Putamen (tissue), 1 donor: ENCODE data around the gene CIT.
"Not testable (repeated sequence)": the region's sequence is repeated elsewhere in the genome, so short reads cannot be mapped to it uniquely, and the experiment has no call there.

Experiments
- DNase-seq: peaks from one replicate; pipeline ENCODE4 v3.0.0-alpha.2; 2016; ENCODE audit warnings: low spot score

Gene CIT

DNA sequence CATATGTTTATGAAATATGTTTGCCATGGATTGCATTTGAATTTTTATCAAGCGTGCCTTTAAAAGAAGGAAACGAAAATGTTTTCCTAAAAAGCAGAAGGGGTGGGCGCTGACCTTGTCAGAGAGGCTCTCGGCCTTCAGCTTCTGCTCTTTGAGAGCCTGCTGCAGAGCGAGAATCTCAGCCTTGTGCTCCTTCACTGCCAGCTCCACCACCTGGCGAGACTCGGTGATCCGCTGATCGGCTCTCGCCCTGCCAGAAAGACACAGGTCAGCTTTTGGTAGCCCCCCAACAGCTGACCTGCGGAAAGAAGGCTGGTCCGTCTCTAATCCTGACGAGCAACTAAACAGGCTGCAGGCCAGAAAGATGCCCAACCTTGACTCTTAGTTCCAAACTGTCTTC, 146.7 kb downstream of the CIT start:
- DNase-seq: no peak

DNA sequence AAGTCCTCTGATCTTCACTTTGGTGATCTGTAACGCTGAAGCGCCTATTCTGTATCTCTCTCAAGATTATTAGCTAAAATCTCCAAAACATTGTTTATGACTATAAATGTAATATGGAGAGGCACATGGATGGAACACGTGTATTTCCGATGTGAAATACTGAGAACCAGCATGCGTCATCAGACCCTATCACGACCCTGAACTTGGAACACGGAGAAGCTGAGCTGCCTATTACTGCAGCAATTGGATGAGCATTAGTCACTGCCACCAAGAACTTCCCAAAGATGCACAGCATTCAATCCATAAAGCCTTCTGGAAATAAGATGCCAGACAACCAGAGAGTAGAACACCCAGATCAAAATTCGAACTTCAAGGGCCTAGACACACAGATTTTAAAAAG, 147.2 kb downstream of the CIT start:
- DNase-seq: no peak

DNA sequence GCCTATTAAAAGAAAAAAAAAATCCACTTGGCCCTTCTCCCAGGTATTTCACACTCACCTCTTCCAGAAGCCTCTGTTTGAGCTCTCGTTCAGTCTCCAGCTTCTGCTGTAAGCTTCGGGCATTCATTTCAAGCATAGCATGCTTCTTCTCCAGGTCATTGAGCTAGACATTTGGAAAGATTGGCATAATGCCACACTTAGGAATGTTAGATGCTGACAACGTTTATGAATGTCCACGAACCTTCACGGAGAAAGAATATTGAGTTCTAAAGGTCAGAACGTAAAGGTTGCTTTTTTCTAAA, 148.7 kb downstream of the CIT start:
- DNase-seq: no peak

DNA sequence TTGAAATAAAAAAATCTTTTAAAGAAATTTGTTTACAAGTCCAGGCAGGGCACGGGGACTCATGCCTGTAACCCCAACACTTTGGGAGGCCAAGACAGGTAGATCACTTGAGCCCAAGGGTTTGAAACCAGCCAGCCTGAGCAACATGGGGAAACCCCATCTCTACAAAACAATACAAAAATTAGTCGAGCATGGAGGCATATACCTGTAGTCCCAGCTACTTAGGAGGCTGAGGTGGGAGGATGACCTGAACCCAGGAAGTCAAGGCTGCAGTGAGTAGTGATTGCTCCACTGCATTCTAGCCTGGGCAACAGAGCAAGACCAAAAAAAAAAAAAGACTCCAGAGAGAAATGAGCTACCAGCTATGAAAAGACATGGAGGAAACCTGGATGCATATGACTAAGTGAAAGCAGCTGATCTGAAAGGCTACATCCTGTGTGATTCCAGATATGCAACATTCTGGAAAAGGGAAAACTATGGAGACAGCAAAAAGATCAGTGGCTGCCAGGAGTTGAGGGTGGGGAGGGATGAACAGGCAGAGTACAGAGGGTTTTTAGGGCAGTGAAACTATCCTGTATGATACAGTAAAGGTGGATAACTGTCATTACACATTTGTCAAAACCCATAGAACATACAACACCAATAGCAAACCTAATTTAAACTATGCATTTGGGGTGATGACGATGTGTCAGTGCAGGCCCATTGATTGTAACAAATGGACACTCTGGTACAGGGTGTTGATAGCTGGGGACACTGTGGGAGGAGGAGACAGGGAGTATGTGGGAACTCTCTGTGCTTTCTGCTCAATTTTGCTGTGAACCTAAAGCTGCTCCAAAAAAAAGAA, 149.3 kb downstream of the CIT start:
- no peak for DNase-seq

DNA sequence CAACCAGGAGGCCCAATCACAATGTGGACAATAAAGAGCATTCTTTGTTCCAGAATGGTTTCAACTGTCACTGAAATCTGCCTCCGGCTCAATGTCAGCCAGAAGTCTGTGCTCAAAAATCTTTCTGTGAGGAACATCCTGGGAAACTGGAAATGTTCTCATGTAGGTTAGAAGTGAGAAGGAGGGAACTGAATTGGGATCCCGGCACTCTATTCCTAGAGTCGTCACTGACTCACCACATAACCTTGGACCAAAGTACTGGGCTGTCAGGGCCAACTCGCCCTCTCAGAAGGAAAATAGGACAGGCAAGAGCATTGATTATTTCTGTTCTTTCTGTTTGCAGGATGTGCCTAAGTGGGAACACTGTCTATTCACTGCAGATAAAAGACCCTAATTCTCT, 151.6 kb downstream of the CIT start:
- DNase-seq: no peak

DNA sequence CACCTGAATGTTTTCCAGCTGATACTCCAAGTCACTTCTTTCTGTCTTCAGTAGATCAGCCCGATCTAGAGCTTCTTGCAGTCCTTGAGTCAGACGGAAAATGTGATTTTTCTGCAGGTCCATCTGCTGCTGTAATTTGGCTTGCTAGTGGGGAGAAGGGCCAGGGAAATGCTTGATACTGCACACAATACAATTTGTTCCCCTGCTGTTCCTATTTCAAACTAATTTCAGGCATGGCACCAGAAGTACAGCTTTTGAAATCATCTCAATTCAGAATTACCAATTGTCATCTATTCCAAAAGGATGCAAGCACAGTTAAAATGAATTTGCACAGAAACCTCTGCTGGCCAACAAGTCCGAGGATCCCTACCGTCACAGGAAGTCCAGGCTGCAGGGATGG, 155.8 kb downstream of the CIT start:
- no peak for DNase-seq

DNA sequence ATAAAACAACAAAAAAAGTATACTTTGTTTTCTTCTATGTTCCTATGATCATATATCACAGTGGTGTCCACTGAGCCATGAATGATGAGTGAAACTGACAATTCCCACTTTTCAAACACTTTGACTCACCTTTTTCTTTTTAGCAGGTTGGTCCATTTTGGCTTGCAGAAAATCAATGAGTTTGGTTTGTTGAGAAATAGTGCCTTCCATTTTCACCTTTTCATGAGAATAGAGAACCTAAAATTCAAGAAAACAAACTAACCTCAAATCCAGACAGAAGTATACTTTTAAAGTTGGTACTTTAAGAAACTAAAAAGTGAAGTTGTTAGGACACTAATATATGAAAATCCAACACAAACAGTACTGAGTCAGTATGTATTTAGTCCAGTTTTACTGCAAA, 156.8 kb downstream of the CIT start:
- DNase-seq: no peak

DNA sequence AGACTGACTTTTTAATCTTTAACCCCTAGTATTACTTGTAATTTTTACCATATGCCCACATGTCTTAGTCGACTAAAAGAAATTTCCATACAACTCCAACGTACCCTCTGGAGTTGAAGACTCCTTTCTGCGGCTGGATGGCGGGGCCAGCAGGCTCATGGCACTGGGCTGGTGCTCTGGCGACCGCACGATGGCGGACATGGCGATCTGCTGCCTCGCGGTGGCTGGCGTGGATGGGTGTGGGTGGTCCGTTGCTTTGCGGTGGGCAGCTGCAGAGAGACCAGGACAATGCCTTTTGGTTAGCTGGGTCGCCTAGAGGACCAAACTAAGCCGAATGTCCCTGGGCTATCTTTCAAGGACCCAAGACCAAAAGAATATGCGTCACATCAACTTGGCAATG, 159.0 kb downstream of the CIT start:
- DNase-seq: no peak

DNA sequence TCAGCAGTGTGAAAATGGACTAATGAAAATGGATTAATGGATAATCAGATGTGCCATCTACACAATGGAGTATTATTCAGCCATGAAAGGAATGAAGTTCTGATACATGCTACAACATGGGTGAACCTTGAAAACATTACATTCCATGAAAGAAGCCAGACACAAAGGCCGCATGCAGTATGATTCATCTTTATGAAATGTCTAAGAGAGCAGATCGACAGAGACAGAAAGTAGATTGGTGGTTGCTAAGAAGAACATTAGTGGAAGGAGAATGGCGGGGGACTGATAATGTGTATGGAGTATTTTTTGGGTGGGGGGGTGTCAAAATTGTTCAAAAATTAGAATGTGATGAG, 161.9 kb downstream of the CIT start:
- DNase-seq: no peak

DNA sequence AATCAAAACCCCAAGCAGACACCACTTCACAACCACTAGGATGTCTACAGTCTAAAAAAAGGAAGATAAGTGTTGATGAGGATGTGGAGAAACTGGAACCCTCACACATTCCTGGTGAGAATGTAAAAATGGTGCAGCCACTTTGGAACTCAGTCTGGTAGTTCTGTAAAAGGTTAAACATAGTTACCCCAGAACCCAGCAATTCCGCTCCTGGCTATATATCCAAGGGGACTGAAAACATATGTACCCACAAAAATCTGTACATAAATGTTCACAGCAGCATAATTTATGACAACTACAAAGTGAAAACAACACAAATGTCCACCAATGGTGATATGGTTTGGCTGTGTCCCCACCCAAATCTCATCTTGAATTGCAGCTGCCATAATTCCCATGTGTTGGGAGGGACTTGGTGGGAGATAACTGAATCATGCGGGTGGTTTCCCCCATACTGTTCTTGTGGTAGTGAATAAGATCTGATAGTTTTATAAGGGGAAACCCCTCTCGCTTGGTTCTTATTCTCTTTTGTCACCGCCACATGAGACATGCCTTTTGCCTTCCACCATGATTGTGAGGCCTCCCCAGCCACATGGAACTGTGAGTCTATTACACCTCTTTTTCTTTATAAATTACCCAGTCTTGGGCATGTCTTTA, 162.4 kb downstream of the CIT start:
- no peak for DNase-seq

DNA sequence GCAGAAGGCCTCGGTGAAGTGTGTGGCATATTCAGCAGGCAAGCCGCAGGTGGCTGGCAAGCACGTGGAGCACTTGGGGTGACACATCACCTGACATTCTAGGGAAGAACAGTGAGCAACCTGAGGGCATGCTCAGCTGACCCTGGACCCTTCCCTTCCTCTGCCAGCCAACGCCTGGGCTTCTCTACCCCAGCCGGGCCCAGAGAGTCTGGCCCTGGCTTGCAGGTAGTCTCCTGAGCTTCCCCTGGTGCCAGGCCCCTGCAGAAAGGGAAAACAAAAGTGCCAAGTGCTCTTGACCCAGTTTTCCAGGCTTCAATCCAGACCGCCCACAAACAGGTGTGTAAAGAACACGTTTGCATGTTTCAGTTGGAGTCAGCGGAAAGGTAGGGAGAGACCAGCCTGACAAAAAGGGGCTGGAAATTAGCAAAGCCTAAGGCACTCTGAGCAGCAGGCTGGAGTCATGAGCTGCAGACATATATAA, 163.5 kb downstream of the CIT start:
- peak; percentile 78 for DNase-seq

DNA sequence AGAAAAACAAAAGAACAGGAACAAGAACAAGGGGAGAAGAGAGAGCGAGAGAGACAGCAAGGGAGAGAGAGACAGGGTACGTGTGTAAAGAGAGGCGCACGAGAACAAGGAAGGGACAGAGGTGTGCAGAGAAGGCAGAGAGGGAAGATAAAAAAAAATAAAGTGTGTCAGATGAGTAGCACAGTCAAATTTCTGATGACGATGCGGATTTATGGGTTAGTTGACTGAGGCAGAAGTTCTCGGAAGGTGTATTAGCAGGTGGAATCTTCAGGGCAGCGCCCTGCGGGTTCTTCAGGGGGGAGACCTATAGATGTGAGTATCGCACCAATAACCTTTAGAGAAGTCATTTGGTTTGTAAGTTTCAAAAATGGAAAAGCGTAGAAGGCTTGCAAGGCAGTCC, 164.4 kb downstream of the CIT start:
- DNase-seq: no peak

DNA sequence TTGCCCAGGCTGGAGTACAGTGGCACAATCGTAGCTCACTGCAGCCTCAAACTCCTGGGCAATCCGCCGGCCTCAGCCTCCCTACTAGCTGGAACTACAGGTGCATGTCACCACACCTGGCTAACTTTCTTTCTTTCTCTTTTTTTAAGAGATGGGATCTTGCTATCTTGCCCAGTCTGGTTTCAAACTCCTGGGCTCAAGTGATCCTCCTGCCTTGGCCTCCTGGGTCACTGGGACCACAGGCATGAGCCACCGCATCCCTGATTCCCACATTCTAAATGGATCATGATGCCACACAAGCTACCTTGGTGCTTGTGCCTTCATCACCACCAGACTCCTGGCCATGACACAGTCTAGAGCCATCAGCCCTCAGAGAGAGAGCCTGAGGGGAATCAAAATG, 165.4 kb downstream of the CIT start:
- DNase-seq: no peak

DNA sequence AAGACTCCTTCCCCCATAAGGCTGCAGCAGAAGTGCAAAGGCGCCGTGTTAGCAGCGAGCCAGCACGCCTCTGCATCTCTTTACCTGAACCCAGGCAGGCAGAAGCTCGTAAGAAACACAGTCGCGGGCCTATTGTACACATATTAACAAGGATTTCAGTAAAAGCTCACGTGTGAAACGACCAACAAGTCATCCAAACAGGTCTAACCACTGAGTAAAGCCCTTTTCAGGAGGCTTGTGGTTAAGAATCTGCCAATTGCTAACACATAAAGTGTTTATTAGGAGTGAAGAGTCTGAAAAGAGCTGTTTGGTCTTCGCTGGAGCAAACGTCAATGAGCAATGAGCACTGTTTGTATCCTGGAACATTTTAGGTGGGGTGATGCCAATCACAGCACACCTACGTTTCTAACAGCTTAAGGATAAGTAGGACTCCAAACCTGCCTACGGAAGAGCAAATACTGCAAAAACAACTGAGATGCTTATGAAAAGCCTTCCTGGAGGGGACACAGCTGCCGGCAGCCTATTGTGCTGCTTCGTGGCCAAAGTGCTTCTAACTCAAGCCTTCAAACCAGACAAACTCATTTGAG, 166.1 kb downstream of the CIT start:
- peak; percentile 81 for DNase-seq

DNA sequence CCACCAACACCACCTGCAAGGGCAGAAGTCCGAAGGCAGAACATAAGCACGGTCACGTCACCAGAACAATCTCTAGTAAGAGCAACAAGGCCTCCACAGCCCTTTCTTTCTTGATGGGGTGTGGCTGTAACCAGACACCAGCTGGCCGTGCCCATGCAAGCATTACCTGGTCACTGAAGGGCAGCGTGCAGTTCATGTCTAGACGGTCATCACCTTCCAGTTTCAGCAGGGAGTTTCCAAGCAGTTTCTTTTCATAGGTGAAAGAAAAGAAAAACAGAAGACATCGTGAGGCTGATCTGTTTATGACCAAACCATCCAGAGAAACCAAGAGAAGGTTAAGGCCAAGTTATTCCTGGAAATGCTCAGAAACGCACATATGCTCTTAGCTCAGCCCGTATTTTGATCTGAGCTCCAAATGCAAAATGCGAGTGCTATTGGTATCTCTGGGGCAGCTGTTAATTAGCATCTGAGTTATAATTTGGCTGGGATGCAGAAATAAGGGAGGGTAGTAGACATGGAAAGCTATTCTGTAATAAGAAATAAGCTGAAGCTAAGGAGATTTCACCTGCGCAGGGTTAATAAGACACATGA, 166.7 kb downstream of the CIT start:
- no peak for DNase-seq

DNA sequence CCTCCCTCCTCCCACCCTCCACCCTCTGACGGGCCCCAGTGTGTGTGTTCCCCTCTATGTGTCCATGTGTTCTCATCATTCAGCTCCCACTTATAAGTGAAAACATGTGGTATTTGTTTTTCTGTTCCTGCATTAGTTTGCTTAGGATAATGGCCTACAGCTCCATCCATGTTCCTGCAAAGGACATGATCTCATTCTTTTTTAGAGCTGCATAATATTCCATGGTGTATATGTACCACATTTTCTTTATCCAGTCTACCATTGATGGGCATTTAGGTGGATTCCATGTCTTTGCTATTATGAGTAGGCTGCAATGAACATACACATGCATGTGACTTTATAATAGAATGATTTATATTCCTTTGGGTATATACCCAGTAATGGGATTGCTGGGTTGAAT, 170.7 kb downstream of the CIT start:
- DNase-seq: not testable (repeated sequence)

DNA sequence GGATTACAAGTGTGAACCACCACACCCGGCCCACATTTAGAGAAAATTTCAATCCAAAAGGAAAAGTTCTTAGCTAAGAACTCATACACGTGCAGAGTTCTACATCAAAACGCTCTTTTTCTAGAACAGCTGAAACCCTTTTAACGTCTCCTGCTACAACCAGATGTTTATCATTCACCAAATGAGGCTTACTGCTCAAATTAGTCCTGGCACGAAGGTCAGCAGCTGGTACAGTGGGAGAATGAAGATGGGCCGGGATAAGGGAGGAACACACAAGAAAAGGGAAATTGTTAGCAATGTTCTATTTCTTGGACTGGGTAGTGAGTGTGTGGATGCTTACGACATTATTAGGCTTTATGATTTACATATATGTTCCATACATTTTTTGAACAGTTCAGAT, 171.9 kb downstream of the CIT start:
- DNase-seq: no peak

DNA sequence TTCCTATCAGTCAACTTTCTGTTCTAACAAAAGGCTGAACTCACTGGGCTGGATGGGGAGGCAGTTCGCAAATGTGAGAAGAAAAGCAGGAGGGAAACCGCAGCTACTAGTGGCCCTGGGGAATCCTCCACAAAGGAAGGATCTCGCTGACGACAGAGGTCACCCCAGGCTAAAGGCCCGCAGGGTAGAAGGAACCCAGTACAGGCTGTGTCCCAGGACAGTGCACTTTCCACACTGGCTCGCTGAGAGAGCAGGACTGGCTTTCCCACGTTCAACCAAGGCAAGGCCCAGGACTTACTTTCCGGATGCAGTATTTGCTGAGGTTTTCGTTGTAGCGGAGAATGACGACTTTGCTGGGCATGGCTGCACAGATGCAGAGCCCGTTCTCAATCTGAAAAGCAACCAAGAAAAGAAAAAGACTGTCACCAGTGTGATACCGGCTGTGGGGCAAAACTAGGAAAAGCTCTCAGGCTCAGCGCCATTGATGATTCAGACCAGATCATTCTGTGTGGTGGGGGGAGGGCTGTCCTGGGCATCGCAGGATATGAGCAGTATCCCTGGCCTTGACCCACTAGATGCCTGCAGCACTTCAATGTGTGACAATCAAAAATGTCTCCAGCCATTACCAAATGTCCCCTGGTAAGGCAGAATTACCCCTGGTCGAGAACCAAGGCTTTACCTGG, 172.9 kb downstream of the CIT start:
- DNase-seq: no peak

DNA sequence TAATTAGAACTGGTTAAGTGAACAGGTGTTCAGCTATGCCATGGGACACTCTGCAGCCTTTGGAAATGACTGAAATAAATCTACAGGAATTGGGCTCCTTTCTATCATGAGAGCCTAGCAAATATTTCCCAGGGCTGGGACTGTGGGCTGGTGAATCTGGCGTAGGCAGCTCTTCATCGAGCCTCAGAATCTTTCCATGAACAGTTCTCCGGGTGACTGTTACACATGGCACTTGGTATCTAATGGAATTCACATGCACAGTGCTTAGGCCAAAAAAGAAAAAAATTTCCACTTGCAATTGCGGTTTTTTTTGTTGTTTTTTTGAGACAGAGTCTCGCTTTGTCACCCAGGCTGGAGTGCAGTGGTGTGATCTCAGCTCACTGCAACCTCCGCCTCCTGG, 177.0 kb downstream of the CIT start:
- peak; percentile 59 for DNase-seq

DNA sequence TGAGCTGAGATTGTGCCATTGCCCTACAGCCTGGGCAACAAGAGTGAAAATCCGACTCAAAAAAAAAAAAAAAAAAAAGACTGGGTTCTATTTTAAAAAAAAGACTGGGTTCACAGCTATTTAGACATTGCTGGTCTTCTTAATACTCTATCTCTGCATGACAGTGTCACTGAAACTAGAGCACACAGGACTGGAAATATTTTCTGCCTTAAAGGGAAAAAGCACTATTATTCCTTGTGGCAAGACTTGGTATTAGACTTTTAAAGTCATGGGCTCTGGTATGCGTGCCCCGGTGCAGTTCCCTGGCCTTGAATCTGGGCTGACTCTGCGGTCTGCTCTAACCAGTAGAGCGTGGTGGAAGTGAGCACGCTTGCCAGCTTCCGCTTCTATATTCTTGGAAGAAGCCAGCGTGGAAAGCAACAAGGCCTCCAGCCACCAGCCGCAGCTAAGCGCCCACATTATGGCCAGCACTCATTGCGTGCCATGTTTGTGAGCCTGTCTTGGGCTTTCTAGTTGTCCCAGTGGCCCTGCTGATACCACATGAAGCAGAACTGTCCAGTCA, 177.8 kb downstream of the CIT start:
- DNase-seq: no peak

DNA sequence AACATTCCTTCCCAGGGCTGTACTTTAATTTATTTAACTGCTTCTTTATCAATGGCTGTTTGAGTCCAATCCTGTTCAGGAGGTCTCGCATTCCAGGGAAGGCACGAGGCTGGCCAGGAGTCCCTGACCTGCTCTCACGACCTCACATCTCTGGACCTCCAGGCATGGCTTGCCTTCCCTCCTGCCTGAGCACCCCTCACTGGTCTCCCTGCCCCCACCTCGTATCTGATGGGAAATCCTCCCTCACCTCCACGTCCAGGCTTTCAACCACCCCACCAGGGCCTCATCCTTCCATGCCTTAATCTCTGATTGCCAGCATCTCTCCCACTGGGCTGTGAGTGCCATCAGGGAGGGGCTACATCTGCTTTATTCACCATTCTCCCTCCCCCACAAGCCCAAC, 180.2 kb downstream of the CIT start:
- DNase-seq: no peak

DNA sequence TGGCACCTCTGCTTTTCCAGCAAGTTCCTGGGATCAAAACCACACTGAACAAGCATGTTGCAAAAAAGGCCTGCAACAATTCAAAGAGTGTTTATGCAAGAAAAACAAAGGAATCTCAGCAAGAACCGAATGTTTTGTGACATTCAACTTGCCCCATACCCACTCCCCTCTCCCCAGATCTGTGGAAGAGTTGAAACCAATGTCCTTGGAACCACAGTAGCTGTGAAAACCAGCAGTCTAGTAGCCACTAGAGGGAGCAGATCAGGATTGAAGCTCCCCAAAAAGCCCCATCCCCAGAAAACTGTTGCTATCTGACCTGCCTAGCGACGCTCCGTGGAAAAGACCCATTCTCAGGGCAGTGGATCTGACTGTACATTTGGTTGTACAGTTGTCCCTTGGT, 182.1 kb downstream of the CIT start:
- DNase-seq: no peak
